Stimulated activated naive CD8-positive, alpha-beta T cell treated with anti-CD3 and anti-CD28 coated beads, Interleukin-15, Interleukin-2, amounts not matched to agents 100 U/mL and 50 U/mL, for 24 hours (primary cell): ENCODE measurements around the gene BCAS3.
"Not testable (repeated sequence)": the region's sequence is repeated elsewhere in the genome, so short reads cannot be mapped to it uniquely, and the experiment has no call there.

ENCODE experiments used
- ATAC-seq: fragments of 150-1000 bp; cut with Tn5 transposase; one replicate; pipeline ENCODE4 v1.10.0; 2021
- DNase-seq: peaks from one replicate; pipeline ENCODE4 v3.0.0; 2021

Gene BCAS3

GRCh38 chr17:60934723-60935122 lies 257.1 kb downstream of the BCAS3 start:
- ATAC-seq (no peak), DNase-seq (no peak)

GRCh38 chr17:60935991-60936390 lies 258.3 kb downstream of the BCAS3 start:
- DNase-seq, ATAC-seq: not testable (repeated sequence)

- DNase-seq (no peak), ATAC-seq (no peak)
These were observed 261.7 kb downstream of the BCAS3 start for GRCh38 chr17:60939318-60939717.

GRCh38 chr17:60941028-60941427 lies 263.4 kb downstream of the BCAS3 start:
- ATAC-seq (no peak), DNase-seq (no peak)

GRCh38 chr17:60941571-60941970 lies 263.9 kb downstream of the BCAS3 start:
- ATAC-seq (no peak), DNase-seq (no peak)

GRCh38 chr17:60944751-60945150 lies 267.1 kb downstream of the BCAS3 start:
- ATAC-seq (no peak), DNase-seq (no peak)

GRCh38 chr17:60947100-60947499 lies 269.4 kb downstream of the BCAS3 start:
- DNase-seq (no peak), ATAC-seq (no peak)

GRCh38 chr17:60947543-60947942 lies 269.9 kb downstream of the BCAS3 start:
- ATAC-seq (no peak), DNase-seq (no peak)

GRCh38 chr17:60952747-60953146 lies 275.1 kb downstream of the BCAS3 start:
- DNase-seq (no peak), ATAC-seq (no peak)

GRCh38 chr17:60959011-60959410 lies 281.4 kb downstream of the BCAS3 start:
- DNase-seq (no peak), ATAC-seq (no peak)

- ATAC-seq: no peak
- no peak for DNase-seq
These were observed 282.0 kb downstream of the BCAS3 start for GRCh38 chr17:60959696-60960095.

- ATAC-seq: no peak
These were observed 282.9 kb downstream of the BCAS3 start for GRCh38 chr17:60960398-60961065.

GRCh38 chr17:60964160-60964559 lies 286.5 kb downstream of the BCAS3 start:
- ATAC-seq (no peak), DNase-seq (no peak)

More at GRCh38 chr17:60960398-60961065, 282.9 kb downstream of the BCAS3 start:
- DNase-seq: no peak

- DNase-seq: no peak
- no peak for ATAC-seq
These were observed 290.6 kb downstream of the BCAS3 start for GRCh38 chr17:60968266-60968665.

- DNase-seq: no peak
- ATAC-seq: no peak
These were observed 291.9 kb downstream of the BCAS3 start for GRCh38 chr17:60969500-60970037.

- no peak for ATAC-seq
These were observed 293.1 kb downstream of the BCAS3 start for GRCh38 chr17:60970741-60971140.

GRCh38 chr17:60971515-60972369 lies 294.1 kb downstream of the BCAS3 start:
- ATAC-seq (peak; percentile 52), DNase-seq (peak; percentile 39)

More at GRCh38 chr17:60970741-60971140, 293.1 kb downstream of the BCAS3 start:
- DNase-seq: no peak

GRCh38 chr17:60976861-60977260 lies 299.2 kb downstream of the BCAS3 start:
- not testable (repeated sequence) for ATAC-seq, DNase-seq

GRCh38 chr17:60989379-60989778 lies 311.7 kb downstream of the BCAS3 start:
- no peak for DNase-seq
- ATAC-seq: no peak

- DNase-seq: no peak
- no peak for ATAC-seq
These were observed 312.2 kb downstream of the BCAS3 start for GRCh38 chr17:60989846-60990245.

- DNase-seq (no peak), ATAC-seq (no peak)
These were observed 315.8 kb downstream of the BCAS3 start for GRCh38 chr17:60993497-60993896.

GRCh38 chr17:60995680-60996079 lies 318.0 kb downstream of the BCAS3 start:
- no peak for DNase-seq
- ATAC-seq: no peak

GRCh38 chr17:61000911-61001310 lies 323.3 kb downstream of the BCAS3 start:
- DNase-seq (no peak), ATAC-seq (no peak)
